A673 (cell line): ENCODE results near the gene PDE9A.

Source experiments
- EZH2 ChIP-seq: fragments of 200-600 bp; sonication (generic); IDR thresholded peaks from 2 replicates; pipeline ENCODE4 v1.6.1; 2017; ENCODE audit warnings: borderline replicate concordance, low read depth, mild to moderate bottlenecking, mixed read lengths, antibody characterized with exemption, low read length; ENCODE audit not compliant: poor library complexity, severe bottlenecking
- TF ChIP-seq, protein P1 (sequence below): fragments of 300-800, 200-600 bp; sonication (generic); conservative IDR thresholded peaks from 2 replicates; pipeline ENCODE4 v1.5.1; 2017; ENCODE audit warnings: low read depth, mild to moderate bottlenecking, antibody characterized with exemption, low read length, moderate library complexity, mixed read lengths

- TF ChIP-seq, protein P1, sequence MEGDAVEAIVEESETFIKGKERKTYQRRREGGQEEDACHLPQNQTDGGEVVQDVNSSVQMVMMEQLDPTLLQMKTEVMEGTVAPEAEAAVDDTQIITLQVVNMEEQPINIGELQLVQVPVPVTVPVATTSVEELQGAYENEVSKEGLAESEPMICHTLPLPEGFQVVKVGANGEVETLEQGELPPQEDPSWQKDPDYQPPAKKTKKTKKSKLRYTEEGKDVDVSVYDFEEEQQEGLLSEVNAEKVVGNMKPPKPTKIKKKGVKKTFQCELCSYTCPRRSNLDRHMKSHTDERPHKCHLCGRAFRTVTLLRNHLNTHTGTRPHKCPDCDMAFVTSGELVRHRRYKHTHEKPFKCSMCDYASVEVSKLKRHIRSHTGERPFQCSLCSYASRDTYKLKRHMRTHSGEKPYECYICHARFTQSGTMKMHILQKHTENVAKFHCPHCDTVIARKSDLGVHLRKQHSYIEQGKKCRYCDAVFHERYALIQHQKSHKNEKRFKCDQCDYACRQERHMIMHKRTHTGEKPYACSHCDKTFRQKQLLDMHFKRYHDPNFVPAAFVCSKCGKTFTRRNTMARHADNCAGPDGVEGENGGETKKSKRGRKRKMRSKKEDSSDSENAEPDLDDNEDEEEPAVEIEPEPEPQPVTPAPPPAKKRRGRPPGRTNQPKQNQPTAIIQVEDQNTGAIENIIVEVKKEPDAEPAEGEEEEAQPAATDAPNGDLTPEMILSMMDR, result no peak
- no peak for TF ChIP-seq EZH2
Observed at GRCh38 chr21:42653231-42654061, at the start of gene PDE9A.
